ENCODE results near the gene CCDC152.

CCDC152 gene

DNA sequence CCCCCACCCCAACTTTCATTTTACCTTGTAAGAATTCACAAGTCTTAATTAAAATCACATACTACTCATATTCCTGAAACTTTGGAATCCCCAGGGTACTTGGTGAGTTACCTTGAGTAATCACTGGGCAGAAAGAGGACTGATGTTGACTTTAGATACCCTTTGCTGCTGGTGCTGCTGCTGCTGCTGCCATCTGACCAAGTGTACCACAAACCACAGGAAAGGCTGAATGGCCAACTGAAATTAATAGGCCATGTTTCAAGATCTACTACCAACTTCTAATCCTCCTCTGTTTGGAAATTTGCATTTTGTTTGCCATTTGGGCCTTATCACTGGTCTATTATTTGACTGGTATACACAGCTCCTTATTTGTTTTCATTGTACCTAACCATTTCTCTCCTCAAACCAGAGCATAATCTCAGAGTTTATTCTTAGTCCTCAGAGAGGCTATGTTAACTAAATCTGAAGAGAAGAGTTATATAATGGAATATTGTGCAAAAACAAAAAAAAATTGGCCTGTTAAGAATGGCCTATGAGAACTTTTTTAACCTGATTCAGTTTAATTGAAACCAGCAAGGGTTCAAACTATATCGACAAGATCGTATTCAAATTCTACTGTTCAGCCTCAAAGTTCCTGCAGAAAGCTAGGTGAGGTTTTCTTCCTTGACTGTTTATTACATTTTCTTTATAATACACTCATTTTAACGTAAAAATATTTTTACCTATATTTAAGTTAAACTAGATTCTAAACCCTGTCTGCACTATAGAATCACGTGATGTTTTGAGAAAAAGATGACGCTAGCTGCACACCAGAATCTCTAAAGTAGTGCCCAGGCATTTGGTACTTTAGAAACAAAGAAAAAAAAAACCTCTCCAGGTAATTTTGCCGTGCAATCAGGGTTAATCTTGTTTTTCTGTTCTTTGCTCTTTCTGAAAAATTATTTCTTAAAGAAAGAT is 41.9 kb downstream of the CCDC152 start:
- H3K27me3 ChIP-seq: no peaks in the 10 kb centered on the region
- TF ChIP-seq, protein P1, sequence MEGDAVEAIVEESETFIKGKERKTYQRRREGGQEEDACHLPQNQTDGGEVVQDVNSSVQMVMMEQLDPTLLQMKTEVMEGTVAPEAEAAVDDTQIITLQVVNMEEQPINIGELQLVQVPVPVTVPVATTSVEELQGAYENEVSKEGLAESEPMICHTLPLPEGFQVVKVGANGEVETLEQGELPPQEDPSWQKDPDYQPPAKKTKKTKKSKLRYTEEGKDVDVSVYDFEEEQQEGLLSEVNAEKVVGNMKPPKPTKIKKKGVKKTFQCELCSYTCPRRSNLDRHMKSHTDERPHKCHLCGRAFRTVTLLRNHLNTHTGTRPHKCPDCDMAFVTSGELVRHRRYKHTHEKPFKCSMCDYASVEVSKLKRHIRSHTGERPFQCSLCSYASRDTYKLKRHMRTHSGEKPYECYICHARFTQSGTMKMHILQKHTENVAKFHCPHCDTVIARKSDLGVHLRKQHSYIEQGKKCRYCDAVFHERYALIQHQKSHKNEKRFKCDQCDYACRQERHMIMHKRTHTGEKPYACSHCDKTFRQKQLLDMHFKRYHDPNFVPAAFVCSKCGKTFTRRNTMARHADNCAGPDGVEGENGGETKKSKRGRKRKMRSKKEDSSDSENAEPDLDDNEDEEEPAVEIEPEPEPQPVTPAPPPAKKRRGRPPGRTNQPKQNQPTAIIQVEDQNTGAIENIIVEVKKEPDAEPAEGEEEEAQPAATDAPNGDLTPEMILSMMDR (IDR thresholded peaks at IDR 0.05): no peak
- H3K9me3 ChIP-seq: no peaks in the 10 kb centered on the region
- no peaks in the 10 kb centered on the region for H3K36me3 ChIP-seq
- H3K27ac ChIP-seq: no peak overlapping the region
- no peaks in the 10 kb centered on the region for H3K4me1 ChIP-seq (ENCODE audit: control insufficient read depth in 1 of 2, insufficient read depth in 1 of 2, low read depth in 1 of 2, low read length in 1 of 2)
- no peak overlapping the region for H3K4me3 ChIP-seq (ENCODE audit: low read depth in 1 of 2, low read length in 1 of 2)

- no peak overlapping the region for H3K27ac ChIP-seq
- no peaks in the 10 kb centered on the region for H3K9me3 ChIP-seq
- H3K4me3 ChIP-seq (ENCODE audit: low read depth in 1 of 2, low read length in 1 of 2): no peak overlapping the region
- no peaks in the 10 kb centered on the region for H3K36me3 ChIP-seq
- TF ChIP-seq, protein P1 (IDR thresholded peaks at IDR 0.05): no peak
- no peaks in the 10 kb centered on the region for H3K27me3 ChIP-seq
- no peaks in the 10 kb centered on the region for H3K4me1 ChIP-seq (ENCODE audit: control insufficient read depth in 1 of 2, insufficient read depth in 1 of 2, low read depth in 1 of 2, low read length in 1 of 2)
Measured at GRCh38 chr5:42799241-42799608, 42.6 kb downstream of the CCDC152 start.

DNA sequence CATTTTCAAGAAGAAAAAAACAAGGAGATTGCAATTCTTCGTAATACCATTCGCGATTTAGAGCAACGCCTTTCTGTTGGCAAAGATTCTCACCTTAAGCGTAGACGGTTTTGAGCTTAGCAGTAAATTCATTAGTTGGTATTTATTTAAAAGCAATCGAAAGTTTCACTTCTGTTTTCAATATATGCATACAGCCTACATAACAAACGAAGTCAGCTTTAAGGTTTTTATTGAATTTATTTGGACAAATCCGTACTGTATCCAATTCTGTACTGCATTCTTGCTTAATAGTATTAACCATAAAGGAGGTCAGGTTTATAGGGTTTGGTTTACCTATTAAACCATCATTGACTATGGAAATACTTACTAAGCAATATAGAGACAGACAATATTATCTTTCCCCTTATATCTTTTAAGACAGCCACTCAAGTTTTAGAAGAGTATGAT is 43.1 kb downstream of the CCDC152 start:
- Histone ChIP-seq H3K9me3 (no peaks in the 10 kb centered on the region), H3K36me3 (no peaks in the 10 kb centered on the region), H3K27ac (no peak overlapping the region), H3K4me1 (ENCODE audit: control insufficient read depth in 1 of 2, insufficient read depth in 1 of 2, low read depth in 1 of 2, low read length in 1 of 2) (no peaks in the 10 kb centered on the region), H3K27me3 (no peaks in the 10 kb centered on the region), H3K4me3 (ENCODE audit: low read depth in 1 of 2, low read length in 1 of 2) (no peak overlapping the region)
- TF ChIP-seq, protein P1 (IDR thresholded peaks at IDR 0.05): no peak

DNA sequence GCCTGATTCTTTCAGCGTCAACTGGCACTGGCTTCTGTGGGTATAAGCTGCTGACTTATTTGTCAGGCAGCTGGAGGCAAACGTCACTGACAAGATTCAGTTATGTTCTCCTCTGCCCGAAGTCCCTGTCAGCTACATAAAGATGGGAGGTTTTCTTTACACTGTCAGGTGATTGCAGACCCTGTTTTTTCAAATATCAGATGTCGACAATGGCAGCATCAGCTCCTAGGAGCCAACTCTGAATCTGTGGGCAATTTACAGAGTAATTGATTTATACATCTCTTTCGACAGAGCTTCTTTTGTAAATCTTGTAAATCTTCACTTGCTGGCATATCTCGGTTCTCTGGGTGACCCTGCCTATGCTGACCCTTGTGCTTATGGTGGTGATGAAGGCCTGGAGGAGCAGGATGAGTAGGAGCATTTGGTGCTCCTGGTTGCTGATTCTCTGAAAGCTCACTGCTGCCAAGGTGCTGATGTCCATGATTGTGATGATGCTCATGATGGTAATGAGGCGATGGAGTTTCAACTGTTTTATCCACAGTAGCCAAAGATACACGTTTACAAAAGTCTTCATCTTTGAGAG is 44.2 kb downstream of the CCDC152 start:
- no peaks in the 10 kb centered on the region for H3K27me3 ChIP-seq
- TF ChIP-seq, protein P1 (IDR thresholded peaks at IDR 0.05): no peak
- H3K4me3 ChIP-seq (ENCODE audit: low read depth in 1 of 2, low read length in 1 of 2): no peak overlapping the region
- H3K9me3 ChIP-seq: no peaks in the 10 kb centered on the region
- H3K27ac ChIP-seq: no peak overlapping the region
- no peaks in the 10 kb centered on the region for H3K4me1 ChIP-seq (ENCODE audit: control insufficient read depth in 1 of 2, insufficient read depth in 1 of 2, low read depth in 1 of 2, low read length in 1 of 2)
- H3K36me3 ChIP-seq: no peaks in the 10 kb centered on the region

DNA sequence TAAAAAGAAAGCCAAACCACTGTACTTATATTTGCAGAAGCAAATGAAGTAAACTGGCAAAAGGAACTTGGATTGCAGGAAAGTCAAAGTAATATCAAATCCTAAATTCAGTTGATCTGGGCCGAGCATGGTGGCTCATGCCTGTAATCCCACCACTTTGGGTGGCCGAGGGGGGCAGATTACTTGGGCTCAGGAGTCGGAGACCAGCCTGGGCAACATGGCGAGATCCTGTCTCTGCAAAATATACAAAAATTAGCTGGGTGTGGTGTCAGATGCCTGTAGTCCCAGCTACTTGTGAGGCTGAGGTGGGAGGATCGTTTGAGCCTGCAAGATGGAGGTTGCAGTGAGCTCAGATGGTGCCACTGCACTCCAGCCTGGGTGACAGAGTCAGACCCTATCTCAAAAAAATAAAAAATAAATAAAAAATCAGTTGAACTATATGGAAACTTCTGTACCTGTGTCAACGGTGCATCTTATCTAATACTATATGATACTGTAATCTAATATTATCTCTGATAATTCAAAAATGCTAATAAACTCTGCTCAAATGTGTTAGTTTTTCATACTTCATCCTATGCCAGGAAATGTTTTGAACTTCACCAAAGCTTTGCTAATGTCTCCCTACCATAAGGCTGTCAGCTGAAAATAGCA is 45.0 kb downstream of the CCDC152 start:
- Histone ChIP-seq H3K4me3 (ENCODE audit: low read depth in 1 of 2, low read length in 1 of 2) (no peak overlapping the region), H3K27ac (no peak overlapping the region), H3K9me3 (no peaks in the 10 kb centered on the region), H3K4me1 (ENCODE audit: control insufficient read depth in 1 of 2, insufficient read depth in 1 of 2, low read depth in 1 of 2, low read length in 1 of 2) (no peaks in the 10 kb centered on the region), H3K36me3 (no peaks in the 10 kb centered on the region), H3K27me3 (no peaks in the 10 kb centered on the region)
- TF ChIP-seq, protein P1 (IDR thresholded peaks at IDR 0.05): no peak

Measured in neutrophil (primary cell).